ENCODE measurements around the gene CDKAL1. TPM values are rescaled to one million over a fixed set of nuclear protein-coding genes. Genes with fewer than 3 reads are reported as not detected.
A peak's percentile ranks its signal among the peaks of the same experiment; 100 is the strongest.

The CDKAL1 gene
- total and polyA plus RNA-seq, 2 of the 8 experiments (the other 6 are each of a cell fraction or from before 2014, with no cell fraction given) = 8.4 to 24.6 TPM

- H2BK5ac ChIP-seq (ENCODE audit: low read depth, low read length) = no peak overlapping the region; the same call in 1 of the 2 replicates
- no peak overlapping the region for H3K4ac ChIP-seq (replicated peaks; ENCODE audit: insufficient read length, low read depth, low read length)
- no peaks in the 10 kb centered on the region for H3K9me3 ChIP-seq (ENCODE audit: insufficient read depth in 2 of 2, low read depth in 1 of 2, low read length in 1 of 2)
- CTCF ChIA-PET (ENCODE audit: partially characterized antibody) = interaction anchor here (1.2 to 1.5 kb wide), 3 partner anchors 255 to 713 kb away, joined by 3 to 6 read pairs (median 3); no protein-coding TSS in a partner anchor
- no peak overlapping the region for H2BK15ac ChIP-seq (ENCODE audit: low read length)
- H4K5ac ChIP-seq (ENCODE audit: insufficient read length, low read depth, low read length) = no peak overlapping the region
- no peak overlapping the region for H2BK20ac ChIP-seq (ENCODE audit: low read length)
- H3K14ac ChIP-seq (ENCODE audit: insufficient read length) = no peak overlapping the region
- 0 out of 4 replicates have a peak overlapping the region, but pooled peaks of 1 of the 2 experiments have one; percentile 3 for H3K4me2 ChIP-seq (ENCODE audit: insufficient read depth in 1 of 2, low read depth in 2 of 2, low read length in 2 of 2)
- no peaks in the 10 kb centered on the region for H3K79me1 ChIP-seq (ENCODE audit: low read depth, low read length)
- H3K56ac ChIP-seq (replicated peaks; ENCODE audit: insufficient read length, low read depth, low read length) = no peak overlapping the region
- H3K36me3 ChIP-seq (ENCODE audit: control insufficient read depth in 2 of 4, insufficient read depth in 4 of 4, low read length in 3 of 4) = no peaks in the 10 kb centered on the region
- H3K4me3 ChIP-seq (ENCODE audit: extremely low read depth in 1 of 4, insufficient read depth in 2 of 4, low read depth in 3 of 4, low read length in 4 of 4) = no peak overlapping the region
- no peak overlapping the region for H3K9ac ChIP-seq (replicated peaks in 1 of 4; ENCODE audit: extremely low read depth in 1 of 4, low read depth in 3 of 4, low read length in 3 of 4)
- WGBS, 2 experiments (ENCODE audit: extremely low coverage in 1 of 2, insufficient coverage in 1 of 2, insufficient read length in 1 of 2, insufficient replicate concordance in 2 of 2, low coverage in 1 of 2, low lambda C conversion rate in 2 of 2, missing lambda C conversion rate in 1 of 2) = 70% methylated on average over 2 of the region's 2 CpGs; no CpG with 5 or more reads in 1 of the 2 experiments
- no peaks in the 10 kb centered on the region for H4K20me1 ChIP-seq (replicated peaks in 1 of 2; ENCODE audit: control insufficient read depth in 1 of 2, insufficient read depth in 2 of 2, low read length in 2 of 2)
- no peak overlapping the region for H3K23ac ChIP-seq (ENCODE audit: insufficient read length)
- FAIRE-seq (no peak), DNase-seq (ENCODE audit: low read depth in 1 of 2, low spot score in 2 of 2) (no peak)
- no peak overlapping the region for H2AFZ ChIP-seq (ENCODE audit: low read length)
- H3K18ac ChIP-seq (ENCODE audit: extremely low read depth, low read length) = no peak overlapping the region
- H3K27me3 ChIP-seq (replicated peaks in 1 of 4; ENCODE audit: control insufficient read depth in 3 of 4, extremely low read depth in 1 of 4, insufficient read depth in 3 of 4, low read length in 3 of 4) = no peaks in the 10 kb centered on the region
- no peak overlapping the region for H2AK5ac ChIP-seq (ENCODE audit: low read depth, low read length)
- POLR2A ChIA-PET (ENCODE audit: partially characterized antibody) = no interaction called here
- no peak overlapping the region for H2BK12ac ChIP-seq (ENCODE audit: low read depth, low read length)
- TF ChIP-seq SP1 (IDR thresholded peaks at IDR 0.05; ENCODE audit: low read depth, low read length) = no peak
- no peak for TF ChIP-seq TBP (IDR thresholded peaks at IDR 0.05; ENCODE audit: low read depth, low read length)
- TF ChIP-seq RBBP5 (IDR thresholded peaks at IDR 0.05; ENCODE audit: borderline replicate concordance, low read depth, low read length) = no peak
- no peak for TF ChIP-seq HDAC6 (IDR thresholded peaks at IDR 0.05; ENCODE audit: low read depth, low read length)
- TF ChIP-seq TAF1 (IDR thresholded peaks at IDR 0.05; ENCODE audit: low read depth, low read length) = no peak
- no peak overlapping the region for H4K8ac ChIP-seq (ENCODE audit: extremely low read depth, insufficient read depth, low read length)
- no peak overlapping the region for H2BK120ac ChIP-seq (replicated peaks; ENCODE audit: low read depth, low read length)
- H3K23me2 ChIP-seq (ENCODE audit: low read depth, low read length) = no peaks in the 10 kb centered on the region
- peak overlapping the region; percentile 34 for H4K91ac ChIP-seq (replicated peaks; ENCODE audit: insufficient read length, low read length)
- H3K27ac ChIP-seq (ENCODE audit: low read depth, low read length) = no peak overlapping the region
- H3K4me1 ChIP-seq (replicated peaks in 1 of 4; ENCODE audit: control insufficient read depth in 3 of 4, insufficient read depth in 4 of 4, low read length in 3 of 4) = peaks cover 2 to 18% (median 9%) of the 10 kb centered on the region in 4 experiments; a peak in 5 of 7 replicates
- no peaks in the 10 kb centered on the region for H3K79me2 ChIP-seq (ENCODE audit: control insufficient read depth in 1 of 2, insufficient read depth in 2 of 2, low read length in 2 of 2)
Measured at GRCh38 chr6:20876036-20876435, 341.8 kb downstream of the CDKAL1 start.

Measured in H1 (cell line).